Mammary epithelial cell (primary cell): ENCODE results near the gene TNFRSF6B.

Experiments
- CTCF ChIP-seq, 2 donors: IDR thresholded peaks in 1 of 2; conservative IDR thresholded peaks in 1 of 2; 2 replicates each; pipeline ENCODE4 v1.5.1; 2011 to 2012; ENCODE audit warnings: inconsistent platforms in 2 of 2, low read length in 2 of 2, mild to moderate bottlenecking in 2 of 2, control low read depth in 1 of 2, low read depth in 1 of 2; ENCODE audit not compliant: insufficient read depth in 1 of 2; ENCODE audit errors: extremely low read depth in 1 of 2
- EZH2 ChIP-seq: IDR thresholded peaks from 2 replicates; pipeline ENCODE4 v1.6.1; 2012; ENCODE audit warnings: low read length, inconsistent platforms, borderline replicate concordance

- TF ChIP-seq CTCF (conservative IDR thresholded peaks at IDR 0.05 in 1 of 2, IDR thresholded peaks at IDR 0.05 in 1 of 2; ENCODE audit: extremely low read depth in 1 of 2, insufficient read depth in 1 of 2, low read depth in 1 of 2, low read length in 2 of 2) (no peak), EZH2 (no peak)
Observed at GRCh38 chr20:63736893-63737694, 40.6 kb downstream of the TNFRSF6B start.
